Umbilical cord (tissue), 2 donors: ENCODE results near the gene GYG2. TPM values are rescaled to one million over a fixed set of nuclear protein-coding genes. Genes with fewer than 3 reads are reported as not detected.

Source experiments
- DNase-seq: peaks from one replicate; pipeline ENCODE4 v3.0.0-alpha.2; 2015; ENCODE audit warnings: low spot score
- total RNA-seq: library from RNA; depleted of rRNA; stranded (reverse); fragments of >200 nt; gene quantifications from one replicate; pipeline ENCODE4 v1.2.3, GENCODE V29; 2014; ENCODE audit warnings: low replicate concordance; ENCODE audit not compliant: insufficient read depth

Gene GYG2
- total RNA-seq, 1 donor from 2014 or later: 9.6 TPM

GRCh38 chrX:2901367-2902036 lies 72.8 kb downstream of the GYG2 start:
- DNase-seq: no peak

- no peak for DNase-seq
Observed at GRCh38 chrX:2902841-2903240, 74.1 kb downstream of the GYG2 start.

GRCh38 chrX:2903366-2903765 lies 74.6 kb downstream of the GYG2 start:
- DNase-seq: no peak

GRCh38 chrX:2907295-2907694 lies 78.6 kb downstream of the GYG2 start:
- no peak for DNase-seq

- DNase-seq: no peak
Observed at GRCh38 chrX:2908125-2908685, 79.5 kb downstream of the GYG2 start.

- DNase-seq: no peak
Observed at GRCh38 chrX:2910109-2910508, 81.4 kb downstream of the GYG2 start.

GRCh38 chrX:2913118-2913517 lies 84.4 kb downstream of the GYG2 start:
- no peak for DNase-seq

- DNase-seq: no peak
Observed at GRCh38 chrX:2917767-2918166, 89.0 kb downstream of the GYG2 start.

GRCh38 chrX:2921193-2921592 lies 92.5 kb downstream of the GYG2 start:
- DNase-seq: no peak

- DNase-seq: no peak
Observed at GRCh38 chrX:2921750-2922149, 93.0 kb downstream of the GYG2 start.

GRCh38 chrX:2924151-2924550 lies 95.4 kb downstream of the GYG2 start:
- no peak for DNase-seq

GRCh38 chrX:2926255-2926654 lies 97.5 kb downstream of the GYG2 start:
- DNase-seq: peak; percentile 46

- no peak for DNase-seq
Observed at GRCh38 chrX:2926664-2927275, 98.0 kb downstream of the GYG2 start.

- DNase-seq: peak; percentile 72
Observed at GRCh38 chrX:2928191-2928582, 99.5 kb downstream of the GYG2 start.

GRCh38 chrX:2928583-2929434 lies 100.1 kb downstream of the GYG2 start, which contains the start of gene ARSD:
ARSD (minus strand) TSS chrX:2929339; CDS start chrX:2929275, 64 bp downstream.
- peak; percentile 95 for DNase-seq

- DNase-seq: no peak
Observed at GRCh38 chrX:2931155-2931554, 102.4 kb downstream of the GYG2 start.

GRCh38 chrX:2931612-2932011 lies 102.9 kb downstream of the GYG2 start:
- peak; percentile 20 for DNase-seq

Other genes with a start within 250 kb of the GYG2 start
- gene CD99, start 137.6 kb upstream of the GYG2 start, total RNA-seq: 226 TPM
- 4.8 TPM for gene XG, start 76.9 kb upstream of the GYG2 start, total RNA-seq
- gene ARSD, start 100.4 kb downstream of the GYG2 start, total RNA-seq: 22.9 TPM
- gene ARSH, start 177.6 kb downstream of the GYG2 start, total RNA-seq: not detected
- not detected for gene ARSF, start 212.5 kb downstream of the GYG2 start, total RNA-seq